ENCODE results near the gene PODXL2.
"Not testable (repeated sequence)": the region's sequence is repeated elsewhere in the genome, so short reads cannot be mapped to it uniquely, and the experiment has no call there.

Gene PODXL2

GRCh38 chr3:127690823-127691452 is 62.0 kb downstream of the PODXL2 start:
- FAIRE-seq = no peak

GRCh38 chr3:127691489-127691888 is 62.5 kb downstream of the PODXL2 start:
- FAIRE-seq = no peak

GRCh38 chr3:127691974-127692373 is 63.0 kb downstream of the PODXL2 start:
- FAIRE-seq = no peak

GRCh38 chr3:127692501-127693335 is 63.7 kb downstream of the PODXL2 start:
- no peak for FAIRE-seq

GRCh38 chr3:127693336-127693843 is 64.4 kb downstream of the PODXL2 start:
- FAIRE-seq = no peak

GRCh38 chr3:127694467-127695215 is 65.7 kb downstream of the PODXL2 start:
- FAIRE-seq = no peak

- peak; percentile 15 for FAIRE-seq
These were observed 68.7 kb downstream of the PODXL2 start for GRCh38 chr3:127697551-127698240.

- FAIRE-seq = no peak
These were observed 69.3 kb downstream of the PODXL2 start for GRCh38 chr3:127698286-127698685.

- FAIRE-seq = no peak
These were observed 69.9 kb downstream of the PODXL2 start for GRCh38 chr3:127698691-127699415.

GRCh38 chr3:127699416-127700300 is 70.7 kb downstream of the PODXL2 start:
- no peak for FAIRE-seq

GRCh38 chr3:127700406-127700805 is 71.4 kb downstream of the PODXL2 start:
- FAIRE-seq = no peak

- no peak for FAIRE-seq
These were observed 72.4 kb downstream of the PODXL2 start for GRCh38 chr3:127701280-127701911.

GRCh38 chr3:127702151-127702578 is 73.2 kb downstream of the PODXL2 start:
- no peak for FAIRE-seq

GRCh38 chr3:127704840-127705239 is 75.9 kb downstream of the PODXL2 start:
- FAIRE-seq = not testable (repeated sequence)

GRCh38 chr3:127706312-127706711 is 77.3 kb downstream of the PODXL2 start:
- FAIRE-seq = no peak

- FAIRE-seq = no peak
These were observed 77.9 kb downstream of the PODXL2 start for GRCh38 chr3:127706785-127707351.

- FAIRE-seq = no peak
These were observed 78.9 kb downstream of the PODXL2 start for GRCh38 chr3:127707851-127708411.

- no peak for FAIRE-seq
These were observed 79.9 kb downstream of the PODXL2 start for GRCh38 chr3:127708837-127709236.

- no peak for FAIRE-seq
These were observed 80.5 kb downstream of the PODXL2 start for GRCh38 chr3:127709320-127710060.

All from endometrium (tissue), 2 donors.